Measurements from ENCODE around the gene SNRNP48.

GRCh38 chr6:7615611-7616383, 25.8 kb downstream of the SNRNP48 start:
- TF ChIP-seq EP300 (conservative IDR thresholded peaks at IDR 0.05; ENCODE audit: poor library complexity, severe bottlenecking) = no peak
- peak; percentile 89 for TF ChIP-seq CTCF (IDR thresholded peaks at IDR 0.05; ENCODE audit: poor library complexity, severe bottlenecking)
- no peak for TF ChIP-seq EZH2 (IDR thresholded peaks at IDR 0.05; ENCODE audit: borderline replicate concordance, insufficient read depth, low read length, poor library complexity, severe bottlenecking)
- peak; percentile 89 for TF ChIP-seq RAD21 (conservative IDR thresholded peaks at IDR 0.05)
- no peak for TF ChIP-seq POLR2AphosphoS5 (IDR thresholded peaks at IDR 0.05)
- no peak for TF ChIP-seq TAF1 (IDR thresholded peaks at IDR 0.05; ENCODE audit: low read depth)
- TF ChIP-seq MXI1 (conservative IDR thresholded peaks at IDR 0.05; ENCODE audit: poor library complexity, severe bottlenecking) = no peak

All from neural cell (in vitro differentiated cells).